Kidney epithelial cell (primary cell): ENCODE data around the gene ARHGEF18. TPM values are rescaled to one million over a fixed set of nuclear protein-coding genes. Genes with fewer than 3 reads are reported as not detected.

Experiments
- DNase-seq: peaks from one replicate; pipeline ENCODE4 v3.0.0-alpha.2; 2010; ENCODE audit warnings: low read depth
- H3K27me3 ChIP-seq: 2 replicates; pipeline ENCODE4 v1.6.0; 2011; ENCODE audit warnings: low read length; ENCODE audit not compliant: control insufficient read depth, insufficient read depth
- H3K36me3 ChIP-seq: 2 replicates; pipeline ENCODE4 v1.5.1; 2011; ENCODE audit warnings: low read length; ENCODE audit not compliant: control insufficient read depth, insufficient read depth
- H3K4me3 ChIP-seq: 2 replicates; pipeline ENCODE4 v1.5.1; 2011; ENCODE audit warnings: low read depth, mild to moderate bottlenecking, control low read depth, low read length
- CTCF ChIP-seq: IDR thresholded peaks from 2 replicates; pipeline ENCODE4 v1.5.1; 2011; ENCODE audit warnings: mild to moderate bottlenecking, moderate library complexity, low read length, control low read depth, inconsistent platforms; ENCODE audit not compliant: insufficient read depth, poor library complexity, severe bottlenecking
- total RNA-seq: library from RNA; depleted of rRNA; stranded (reverse); fragments of >200 nt; gene quantifications from 2 replicates; pipeline ENCODE4 v1.2.3, GENCODE V29; 2015

The ARHGEF18 gene
- total RNA-seq, 1 donor from 2014 or later, result 123 TPM

DNA sequence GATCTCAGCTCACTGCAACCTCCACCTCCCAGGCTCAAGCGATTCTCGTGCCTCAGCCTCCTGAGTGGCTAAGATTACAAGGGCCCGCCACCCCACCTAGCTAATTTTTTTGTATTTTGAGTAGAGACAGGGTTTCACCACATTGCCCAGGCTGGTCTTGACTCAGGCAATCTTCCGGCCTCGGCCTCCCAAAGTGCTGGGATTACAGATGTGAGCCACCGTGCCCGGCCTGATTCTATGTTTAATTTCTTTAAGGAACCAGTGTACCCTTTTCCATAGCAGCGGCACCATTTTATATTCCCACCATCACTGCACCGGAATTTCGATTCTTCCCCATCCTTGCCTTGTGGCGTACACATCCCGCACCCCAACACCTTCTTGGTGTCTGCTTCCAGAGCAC, 36.8 kb upstream of the ARHGEF18 start:
- Histone ChIP-seq H3K36me3 (no peaks in the 10 kb centered on the region), H3K27me3 (no peaks in the 10 kb centered on the region), H3K4me3 (no peak overlapping the region)
- no peak for DNase-seq
- no peak for TF ChIP-seq CTCF

DNA sequence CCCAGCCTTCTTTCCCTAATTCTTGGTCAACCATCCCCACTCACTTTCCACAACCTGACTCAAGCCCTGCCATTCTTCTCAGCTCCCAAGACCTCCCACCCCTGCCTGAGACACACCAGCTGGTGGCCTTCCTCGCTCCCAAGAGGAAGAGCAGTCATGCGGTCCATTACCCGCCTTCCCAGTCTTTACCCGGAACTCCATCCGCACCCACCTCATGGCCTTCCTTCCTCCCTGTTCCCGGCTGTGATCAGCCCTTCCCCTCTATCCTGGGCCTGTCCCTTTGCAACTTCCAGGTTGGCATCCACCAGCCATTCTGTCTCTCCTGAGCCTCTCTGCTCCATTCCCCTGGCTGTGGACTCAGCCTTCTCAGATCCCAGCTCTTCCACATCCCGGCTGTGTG, 35.9 kb upstream of the ARHGEF18 start:
- DNase-seq, result no peak
- TF ChIP-seq CTCF, result no peak
- Histone ChIP-seq H3K4me3 (no peak overlapping the region), H3K36me3 (no peaks in the 10 kb centered on the region), H3K27me3 (no peaks in the 10 kb centered on the region)

GRCh38 chr19:7318176-7318575, 30.6 kb upstream of the ARHGEF18 start:
- DNase-seq, result no peak
- H3K27me3 ChIP-seq, result no peaks in the 10 kb centered on the region
- H3K4me3 ChIP-seq, result no peak overlapping the region
- no peaks in the 10 kb centered on the region for H3K36me3 ChIP-seq
- TF ChIP-seq CTCF, result no peak

DNA sequence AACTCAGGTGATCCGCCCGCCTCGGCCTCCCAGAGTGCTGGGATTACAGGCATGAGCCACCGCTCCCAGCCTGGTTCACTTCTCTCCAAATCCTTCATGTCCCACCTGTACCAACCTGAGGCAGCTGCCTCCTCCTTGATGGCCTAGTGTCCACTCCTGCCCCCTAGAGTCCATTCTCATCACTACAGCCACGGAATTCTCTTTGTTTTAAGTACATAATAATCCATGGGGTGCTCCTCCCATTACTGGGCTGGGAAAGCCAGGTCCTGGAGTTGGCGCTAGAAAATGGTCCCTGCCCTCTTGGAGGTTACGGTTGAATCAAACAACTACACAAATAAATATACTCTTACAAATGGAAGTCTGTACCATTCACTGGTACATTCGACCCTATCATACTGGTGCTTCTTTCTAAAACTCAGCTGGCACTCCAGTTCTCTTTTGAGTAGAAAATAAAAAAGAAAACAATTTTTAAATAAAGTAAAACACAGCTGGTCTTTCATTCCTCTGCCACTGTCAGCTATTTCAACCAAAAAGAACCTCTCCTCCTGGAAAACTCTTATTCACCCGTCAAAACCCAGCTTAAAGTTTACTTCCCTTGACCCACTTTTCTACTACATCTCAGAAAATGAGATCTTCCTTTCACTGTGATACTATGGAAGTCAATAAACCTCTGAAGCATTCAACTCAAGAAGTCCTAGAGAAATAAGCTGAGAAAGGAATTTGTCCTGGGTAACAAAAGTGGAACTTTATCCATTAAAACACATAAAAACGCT, 22.4 kb upstream of the ARHGEF18 start:
- no peak overlapping the region for H3K4me3 ChIP-seq
- no peaks in the 10 kb centered on the region for H3K36me3 ChIP-seq
- no peaks in the 10 kb centered on the region for H3K27me3 ChIP-seq
- no peak for DNase-seq
- peak; percentile 29 for TF ChIP-seq CTCF

- H3K27me3 ChIP-seq, result no peaks in the 10 kb centered on the region
- H3K4me3 ChIP-seq, result no peak overlapping the region
- no peak for TF ChIP-seq CTCF
- no peaks in the 10 kb centered on the region for H3K36me3 ChIP-seq
- DNase-seq, result no peak
These were observed 20.9 kb upstream of the ARHGEF18 start for GRCh38 chr19:7327802-7328201.

- Histone ChIP-seq H3K36me3 (no peaks in the 10 kb centered on the region), H3K4me3 (no peak overlapping the region), H3K27me3 (no peaks in the 10 kb centered on the region)
- no peak for TF ChIP-seq CTCF
- DNase-seq, result no peak
These were observed 20.1 kb upstream of the ARHGEF18 start for GRCh38 chr19:7328647-7329046.
